SU-DHL-6 (cell line): Measurements from ENCODE around the gene TIMM8A.

Source experiments
- H2AFZ ChIP-seq: fragments of 200-600 bp; sonication (generic); 2 replicates; pipeline ENCODE4 v1.6.1; 2014; ENCODE audit warnings: low read depth, mild to moderate bottlenecking, moderate library complexity, mixed read lengths, antibody characterized with exemption, low read length; ENCODE audit not compliant: severe bottlenecking
- H3F3A ChIP-seq: fragments of 200-600 bp; shearing (Covaris generic); 2 replicates; pipeline ENCODE4 v1.6.0; 2016; ENCODE audit warnings: antibody characterized with exemption, mild to moderate bottlenecking; ENCODE audit not compliant: insufficient read depth
- H3K27ac ChIP-seq: fragments of 200-600 bp; sonication (generic); 2 replicates; pipeline ENCODE4 v1.5.1; 2016; ENCODE audit warnings: low read depth, mild to moderate bottlenecking, low read length, moderate library complexity, mixed read lengths
- H3K27me3 ChIP-seq: fragments of 200-600 bp; sonication (generic), shearing (Covaris generic); 2 replicates; pipeline ENCODE4 v1.6.0; 2014; ENCODE audit warnings: mild to moderate bottlenecking, low read length
- H3K36me3 ChIP-seq: fragments of 200-600 bp; sonication (generic); 2 replicates; pipeline ENCODE4 v1.6.1; 2014; ENCODE audit warnings: mild to moderate bottlenecking, low read length, mixed read lengths
- H3K4me2 ChIP-seq: fragments of 300-600, 200-600 bp; shearing (Covaris generic), sonication (generic); 2 replicates; pipeline ENCODE4 v1.6.0; 2014; ENCODE audit warnings: low read length, low read depth, mild to moderate bottlenecking; ENCODE audit not compliant: poor library complexity, severe bottlenecking
- H3K4me3 ChIP-seq: fragments of 200-600 bp; sonication (generic); 2 replicates; pipeline ENCODE4 v1.5.1; 2014; ENCODE audit warnings: antibody characterized with exemption, low read length, mild to moderate bottlenecking, mixed read lengths; ENCODE audit not compliant: insufficient read depth, poor library complexity, severe bottlenecking
- H3K79me2 ChIP-seq: fragments of 200-600 bp; sonication (generic); 2 replicates; pipeline ENCODE4 v1.6.1; 2014; ENCODE audit warnings: mild to moderate bottlenecking, low read length, moderate library complexity; ENCODE audit not compliant: insufficient read depth
- H3K9ac ChIP-seq: fragments of 200-600 bp; sonication (generic); 2 replicates; pipeline ENCODE4 v1.7.0; 2014; ENCODE audit warnings: mild to moderate bottlenecking, low read length
- H3K9me2 ChIP-seq: fragments of 200-600 bp; sonication (generic); replicated peaks from 2 replicates; pipeline ENCODE4 v1.6.1; 2014; ENCODE audit warnings: low read length; ENCODE audit not compliant: insufficient read depth
- H3K9me3 ChIP-seq: fragments of 200-600 bp; sonication (generic); 2 replicates; pipeline ENCODE4 v1.6.1; 2014; ENCODE audit warnings: low read length, mixed read lengths; ENCODE audit not compliant: insufficient read depth
- H4K20me1 ChIP-seq: fragments of 200-600 bp; sonication (generic); 2 replicates; pipeline ENCODE4 v1.6.1; 2014; ENCODE audit warnings: low read depth, mild to moderate bottlenecking, antibody characterized with exemption, low read length, moderate library complexity, mixed read lengths
- EZH2phosphoT487 ChIP-seq: fragments of 200-600 bp; sonication (generic), shearing (Covaris generic); conservative IDR thresholded peaks from 2 replicates; pipeline ENCODE4 v1.6.1; 2018; ENCODE audit warnings: mild to moderate bottlenecking, antibody characterized with exemption, low read length, moderate library complexity, mixed read lengths
- TF ChIP-seq, protein P1 (sequence below): fragments of 200-600 bp; sonication (generic); IDR thresholded peaks from one replicate; pipeline ENCODE4 v1.5.1; 2017; ENCODE audit warnings: antibody characterized with exemption, mild to moderate bottlenecking, low read length, moderate library complexity; ENCODE audit not compliant: insufficient read depth, poor library complexity, severe bottlenecking

Gene TIMM8A

DNA sequence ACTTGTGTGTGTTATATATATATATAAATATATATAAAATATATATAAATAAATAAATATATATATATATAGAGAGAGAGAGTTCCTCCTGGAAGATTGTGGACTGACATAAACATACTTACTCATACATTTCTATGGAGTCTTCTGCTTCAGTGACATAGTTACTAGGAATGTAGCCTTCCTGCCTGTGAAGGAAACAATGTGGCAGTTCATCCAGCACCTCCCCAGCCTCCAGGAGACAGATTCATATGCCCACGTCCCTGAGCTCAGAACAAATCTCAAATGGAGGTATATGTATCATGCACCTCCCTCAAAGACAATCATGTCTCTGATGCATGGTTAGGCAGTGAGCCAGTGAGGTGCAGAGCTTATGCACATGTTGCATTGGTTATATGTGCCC is 11.4 kb upstream of the TIMM8A start:
- H3K9me3 ChIP-seq, result no peaks in the 10 kb centered on the region

DNA sequence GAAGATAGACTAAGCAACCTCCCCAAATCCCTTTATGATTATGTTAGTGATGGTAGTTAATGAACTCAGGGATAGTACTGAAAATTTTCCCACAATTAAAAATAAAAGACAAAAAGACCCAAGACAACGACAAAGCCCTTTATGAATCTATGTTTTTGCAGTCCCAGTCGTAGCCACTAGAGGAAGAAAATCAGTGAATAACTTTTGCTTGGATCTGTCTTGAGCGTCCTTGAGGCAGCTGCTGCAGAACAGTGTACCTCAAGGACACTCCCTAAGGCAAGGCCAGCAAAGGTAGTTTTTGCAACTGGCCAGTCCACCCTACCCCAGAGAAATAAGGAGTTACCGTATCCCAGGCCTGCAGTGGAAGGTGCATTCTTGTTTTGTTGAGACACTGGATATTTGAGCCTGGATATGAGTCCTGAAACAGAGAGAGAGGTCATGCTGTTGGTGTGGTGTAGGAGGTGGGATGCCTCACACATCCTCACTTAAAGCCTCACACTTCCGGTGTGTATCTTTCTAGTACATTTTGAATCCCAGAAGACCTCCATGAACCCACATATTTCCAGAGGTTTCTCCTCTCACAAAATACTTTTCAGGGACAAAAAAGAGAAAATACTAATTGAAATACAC is 8.7 kb upstream of the TIMM8A start:
- H3F3A ChIP-seq, result no peaks in the 10 kb centered on the region
- H3K79me2 ChIP-seq, result no peaks in the 10 kb centered on the region
- no peak overlapping the region for H3K27ac ChIP-seq
- no peaks in the 10 kb centered on the region for H4K20me1 ChIP-seq
- H3K9me2 ChIP-seq, result no peaks in the 10 kb centered on the region
- H3K4me2 ChIP-seq, result no peak overlapping the region
- H2AFZ ChIP-seq, result no peak overlapping the region
- H3K9me3 ChIP-seq, result no peaks in the 10 kb centered on the region
- no peak overlapping the region for H3K9ac ChIP-seq
- no peaks in the 10 kb centered on the region for H3K27me3 ChIP-seq
- no peak for TF ChIP-seq EZH2phosphoT487
- TF ChIP-seq, protein P1, sequence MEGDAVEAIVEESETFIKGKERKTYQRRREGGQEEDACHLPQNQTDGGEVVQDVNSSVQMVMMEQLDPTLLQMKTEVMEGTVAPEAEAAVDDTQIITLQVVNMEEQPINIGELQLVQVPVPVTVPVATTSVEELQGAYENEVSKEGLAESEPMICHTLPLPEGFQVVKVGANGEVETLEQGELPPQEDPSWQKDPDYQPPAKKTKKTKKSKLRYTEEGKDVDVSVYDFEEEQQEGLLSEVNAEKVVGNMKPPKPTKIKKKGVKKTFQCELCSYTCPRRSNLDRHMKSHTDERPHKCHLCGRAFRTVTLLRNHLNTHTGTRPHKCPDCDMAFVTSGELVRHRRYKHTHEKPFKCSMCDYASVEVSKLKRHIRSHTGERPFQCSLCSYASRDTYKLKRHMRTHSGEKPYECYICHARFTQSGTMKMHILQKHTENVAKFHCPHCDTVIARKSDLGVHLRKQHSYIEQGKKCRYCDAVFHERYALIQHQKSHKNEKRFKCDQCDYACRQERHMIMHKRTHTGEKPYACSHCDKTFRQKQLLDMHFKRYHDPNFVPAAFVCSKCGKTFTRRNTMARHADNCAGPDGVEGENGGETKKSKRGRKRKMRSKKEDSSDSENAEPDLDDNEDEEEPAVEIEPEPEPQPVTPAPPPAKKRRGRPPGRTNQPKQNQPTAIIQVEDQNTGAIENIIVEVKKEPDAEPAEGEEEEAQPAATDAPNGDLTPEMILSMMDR, result no peak
- H3K36me3 ChIP-seq, result no peaks in the 10 kb centered on the region
- H3K4me3 ChIP-seq, result no peak overlapping the region

More for the DNA sequence above, 11.4 kb upstream of the TIMM8A start:
- Histone ChIP-seq H3F3A (no peaks in the 10 kb centered on the region), H3K9ac (no peak overlapping the region), H3K4me3 (no peak overlapping the region), H2AFZ (no peak overlapping the region), H3K4me2 (no peak overlapping the region), H3K36me3 (no peaks in the 10 kb centered on the region), H3K27ac (no peak overlapping the region), H4K20me1 (no peaks in the 10 kb centered on the region), H3K27me3 (no peaks in the 10 kb centered on the region), H3K79me2 (no peaks in the 10 kb centered on the region), H3K9me2 (no peaks in the 10 kb centered on the region)
- TF ChIP-seq EZH2phosphoT487, result no peak
- TF ChIP-seq, protein P1, result no peak

DNA sequence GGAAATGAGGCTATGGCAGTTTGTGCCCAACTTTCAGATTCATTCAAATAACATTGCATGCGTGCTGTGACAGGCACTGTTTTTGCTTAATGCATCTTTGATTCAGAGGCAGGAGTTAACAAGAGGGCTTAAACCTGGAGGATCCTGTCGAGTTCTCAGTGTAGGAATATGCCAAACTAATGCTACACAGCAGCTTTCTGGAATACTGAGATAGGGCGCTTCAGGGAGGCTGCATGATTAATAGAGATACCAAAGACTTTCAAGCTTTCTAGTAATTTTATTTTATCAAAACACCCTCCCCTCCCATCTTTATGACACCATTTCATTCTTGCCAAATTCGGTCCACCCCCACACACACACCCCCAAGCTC is 636 bp upstream of the TIMM8A start:
- no peaks in the 10 kb centered on the region for H3K27me3 ChIP-seq
- H3K27ac ChIP-seq, result peak overlapping the region; percentile 69
- H3K4me2 ChIP-seq, result peak overlapping the region; percentile 89
- H3K9me3 ChIP-seq, result no peaks in the 10 kb centered on the region
- no peaks in the 10 kb centered on the region for H3K9me2 ChIP-seq
- H3K79me2 ChIP-seq, result peaks cover 35% of the 10 kb centered on the region
- peak overlapping the region; percentile 86 for H2AFZ ChIP-seq
- no peaks in the 10 kb centered on the region for H3K36me3 ChIP-seq
- H3F3A ChIP-seq, result peaks cover 11% of the 10 kb centered on the region; the same call in 1 of the 2 replicates
- H4K20me1 ChIP-seq, result no peaks in the 10 kb centered on the region
- no peak for TF ChIP-seq EZH2phosphoT487
- TF ChIP-seq, protein P1, result no peak
- peak overlapping the region; percentile 92 for H3K4me3 ChIP-seq
- peak overlapping the region; percentile 89 for H3K9ac ChIP-seq
